SU-DHL-6 (cell line): ENCODE results near the gene SLC9C1.

Source experiments
- H2AFZ ChIP-seq: fragments of 200-600 bp; sonication (generic); 2 replicates; pipeline ENCODE4 v1.6.1; 2014; ENCODE audit warnings: low read depth, mild to moderate bottlenecking, moderate library complexity, mixed read lengths, antibody characterized with exemption, low read length; ENCODE audit not compliant: severe bottlenecking
- H3F3A ChIP-seq: fragments of 200-600 bp; shearing (Covaris generic); 2 replicates; pipeline ENCODE4 v1.6.0; 2016; ENCODE audit warnings: antibody characterized with exemption, mild to moderate bottlenecking; ENCODE audit not compliant: insufficient read depth
- H3K27ac ChIP-seq: fragments of 200-600 bp; sonication (generic); 2 replicates; pipeline ENCODE4 v1.5.1; 2016; ENCODE audit warnings: low read depth, mild to moderate bottlenecking, low read length, moderate library complexity, mixed read lengths
- H3K27me3 ChIP-seq: fragments of 200-600 bp; sonication (generic), shearing (Covaris generic); 2 replicates; pipeline ENCODE4 v1.6.0; 2014; ENCODE audit warnings: mild to moderate bottlenecking, low read length
- H3K36me3 ChIP-seq: fragments of 200-600 bp; sonication (generic); 2 replicates; pipeline ENCODE4 v1.6.1; 2014; ENCODE audit warnings: mild to moderate bottlenecking, low read length, mixed read lengths
- H3K4me2 ChIP-seq: fragments of 300-600, 200-600 bp; shearing (Covaris generic), sonication (generic); 2 replicates; pipeline ENCODE4 v1.6.0; 2014; ENCODE audit warnings: low read length, low read depth, mild to moderate bottlenecking; ENCODE audit not compliant: poor library complexity, severe bottlenecking
- H3K4me3 ChIP-seq: fragments of 200-600 bp; sonication (generic); 2 replicates; pipeline ENCODE4 v1.5.1; 2014; ENCODE audit warnings: antibody characterized with exemption, low read length, mild to moderate bottlenecking, mixed read lengths; ENCODE audit not compliant: insufficient read depth, poor library complexity, severe bottlenecking
- H3K79me2 ChIP-seq: fragments of 200-600 bp; sonication (generic); 2 replicates; pipeline ENCODE4 v1.6.1; 2014; ENCODE audit warnings: mild to moderate bottlenecking, low read length, moderate library complexity; ENCODE audit not compliant: insufficient read depth
- H3K9ac ChIP-seq: fragments of 200-600 bp; sonication (generic); 2 replicates; pipeline ENCODE4 v1.7.0; 2014; ENCODE audit warnings: mild to moderate bottlenecking, low read length
- H3K9me2 ChIP-seq: fragments of 200-600 bp; sonication (generic); replicated peaks from 2 replicates; pipeline ENCODE4 v1.6.1; 2014; ENCODE audit warnings: low read length; ENCODE audit not compliant: insufficient read depth
- H3K9me3 ChIP-seq: fragments of 200-600 bp; sonication (generic); 2 replicates; pipeline ENCODE4 v1.6.1; 2014; ENCODE audit warnings: low read length, mixed read lengths; ENCODE audit not compliant: insufficient read depth
- H4K20me1 ChIP-seq: fragments of 200-600 bp; sonication (generic); 2 replicates; pipeline ENCODE4 v1.6.1; 2014; ENCODE audit warnings: low read depth, mild to moderate bottlenecking, antibody characterized with exemption, low read length, moderate library complexity, mixed read lengths
- EZH2phosphoT487 ChIP-seq: fragments of 200-600 bp; sonication (generic), shearing (Covaris generic); conservative IDR thresholded peaks from 2 replicates; pipeline ENCODE4 v1.6.1; 2018; ENCODE audit warnings: mild to moderate bottlenecking, antibody characterized with exemption, low read length, moderate library complexity, mixed read lengths
- TF ChIP-seq, protein P1 (sequence below): fragments of 200-600 bp; sonication (generic); IDR thresholded peaks from one replicate; pipeline ENCODE4 v1.5.1; 2017; ENCODE audit warnings: antibody characterized with exemption, mild to moderate bottlenecking, low read length, moderate library complexity; ENCODE audit not compliant: insufficient read depth, poor library complexity, severe bottlenecking

Gene SLC9C1

DNA sequence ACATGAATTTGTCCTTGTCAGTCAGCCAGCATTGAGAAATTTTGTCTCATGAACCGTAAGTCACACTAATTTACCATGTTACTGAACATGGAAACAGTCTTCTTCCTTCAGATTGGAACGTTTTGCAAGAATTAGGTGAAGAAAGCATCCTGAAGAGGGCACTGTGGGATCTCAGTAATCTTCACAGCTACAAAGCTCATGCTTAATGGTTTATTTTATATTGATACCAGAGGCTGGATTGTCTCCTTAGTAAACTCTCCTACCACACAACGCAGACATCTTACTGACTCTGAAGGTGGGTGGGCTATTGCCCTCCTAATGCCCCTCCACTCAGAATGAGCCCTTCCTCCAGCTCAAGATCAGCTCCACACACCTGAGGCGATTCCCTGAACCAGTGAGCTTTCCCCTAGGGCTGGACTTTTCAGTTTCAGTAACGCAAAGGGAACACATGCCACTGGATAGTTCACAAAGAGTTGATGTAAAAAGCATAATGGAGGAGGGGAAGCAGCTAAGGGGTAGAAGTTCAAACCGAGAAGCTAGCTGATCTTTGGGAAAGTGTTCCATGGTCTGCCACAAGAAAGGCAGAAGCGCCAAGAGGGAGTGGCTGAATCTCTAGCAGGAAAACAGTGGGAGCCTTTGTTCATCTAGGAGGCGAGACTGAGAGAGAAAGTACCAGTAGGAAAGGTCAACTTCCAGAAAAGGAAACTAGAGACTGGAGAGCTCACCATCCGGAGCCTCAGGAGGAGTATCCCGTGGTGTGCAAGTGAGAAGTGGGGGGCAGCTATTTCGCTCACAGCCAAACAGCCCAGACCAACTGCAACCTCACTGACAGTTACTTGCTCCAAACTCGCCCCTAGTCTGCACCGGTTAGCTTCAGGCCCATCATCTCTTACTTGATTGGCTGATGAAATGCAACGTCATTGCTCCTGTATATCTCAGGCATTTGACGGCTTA is at the start of gene SLC9C1:
Gene SLC9C1 (minus strand): TSS at position 849 of the 954 bp plus-strand sequence. CDS start 7,425 bp downstream, outside the sequence.
- Histone ChIP-seq H3K4me3 (peak within 1 kb of the TSS; percentile 18), H3K36me3 (no peaks in the 10 kb centered on the region), H2AFZ (peak within 1 kb of the TSS; percentile 88), H3K4me2 (peak within 1 kb of the TSS; percentile 49), H3K27ac (peak within 1 kb of the TSS; percentile 41), H3K79me2 (no peaks in the 10 kb centered on the region), H3K9me2 (no peaks in the 10 kb centered on the region), H3K9ac (peak within 1 kb of the TSS; percentile 39), H4K20me1 (no peaks in the 10 kb centered on the region), H3K27me3 (no peaks in the 10 kb centered on the region), H3K9me3 (no peaks in the 10 kb centered on the region), H3F3A (peaks cover 12% of the 10 kb centered on the region)
- TF ChIP-seq, protein P1, sequence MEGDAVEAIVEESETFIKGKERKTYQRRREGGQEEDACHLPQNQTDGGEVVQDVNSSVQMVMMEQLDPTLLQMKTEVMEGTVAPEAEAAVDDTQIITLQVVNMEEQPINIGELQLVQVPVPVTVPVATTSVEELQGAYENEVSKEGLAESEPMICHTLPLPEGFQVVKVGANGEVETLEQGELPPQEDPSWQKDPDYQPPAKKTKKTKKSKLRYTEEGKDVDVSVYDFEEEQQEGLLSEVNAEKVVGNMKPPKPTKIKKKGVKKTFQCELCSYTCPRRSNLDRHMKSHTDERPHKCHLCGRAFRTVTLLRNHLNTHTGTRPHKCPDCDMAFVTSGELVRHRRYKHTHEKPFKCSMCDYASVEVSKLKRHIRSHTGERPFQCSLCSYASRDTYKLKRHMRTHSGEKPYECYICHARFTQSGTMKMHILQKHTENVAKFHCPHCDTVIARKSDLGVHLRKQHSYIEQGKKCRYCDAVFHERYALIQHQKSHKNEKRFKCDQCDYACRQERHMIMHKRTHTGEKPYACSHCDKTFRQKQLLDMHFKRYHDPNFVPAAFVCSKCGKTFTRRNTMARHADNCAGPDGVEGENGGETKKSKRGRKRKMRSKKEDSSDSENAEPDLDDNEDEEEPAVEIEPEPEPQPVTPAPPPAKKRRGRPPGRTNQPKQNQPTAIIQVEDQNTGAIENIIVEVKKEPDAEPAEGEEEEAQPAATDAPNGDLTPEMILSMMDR, result peak; percentile 56
- no peak for TF ChIP-seq EZH2phosphoT487

DNA sequence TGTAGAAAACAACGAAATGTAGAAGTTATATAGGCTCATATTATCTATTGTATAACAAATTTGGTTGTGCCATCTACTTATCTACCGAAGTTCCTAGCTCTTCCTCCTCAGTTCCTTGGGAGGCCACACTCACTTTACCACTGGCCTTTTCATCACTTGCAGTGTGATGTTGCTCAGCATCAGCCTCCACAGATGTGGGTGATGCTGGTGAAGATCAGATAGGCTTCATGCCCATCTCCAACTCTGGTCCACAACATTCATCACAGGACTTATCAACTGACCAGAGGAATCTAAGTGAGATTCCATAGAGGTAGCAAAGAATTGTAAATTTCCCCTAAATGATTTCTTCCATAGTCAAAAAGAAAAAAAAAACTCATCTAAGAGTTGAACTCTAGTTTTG is 47.4 kb upstream of the SLC9C1 start:
- H3K27me3 ChIP-seq, result no peaks in the 10 kb centered on the region

DNA sequence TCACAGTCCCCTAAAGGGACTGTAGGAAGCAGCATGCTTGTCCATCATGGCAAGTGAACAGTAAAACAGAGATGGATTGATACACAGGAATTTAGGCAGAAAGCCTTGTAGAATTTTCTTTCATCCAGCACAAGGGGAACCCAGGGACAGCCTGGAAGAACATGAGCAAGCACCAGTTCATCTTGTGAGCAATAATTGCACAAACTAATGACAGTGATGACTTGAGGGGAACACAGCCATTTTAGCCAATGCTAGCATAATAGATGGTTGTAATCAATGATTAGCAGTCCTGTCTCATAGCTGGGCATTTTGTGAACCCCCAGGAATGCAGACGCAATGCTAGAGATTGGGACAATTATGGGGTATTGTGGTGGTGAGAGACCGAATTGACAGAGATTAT is 45.6 kb upstream of the SLC9C1 start:
- Histone ChIP-seq H3K9me3 (no peaks in the 10 kb centered on the region), H3K4me3 (no peak overlapping the region), H2AFZ (no peak overlapping the region), H3K79me2 (no peaks in the 10 kb centered on the region), H3K27ac (no peak overlapping the region), H3K9me2 (no peaks in the 10 kb centered on the region), H4K20me1 (no peaks in the 10 kb centered on the region), H3K9ac (no peak overlapping the region), H3K27me3 (no peaks in the 10 kb centered on the region), H3K36me3 (no peaks in the 10 kb centered on the region), H3F3A (no peaks in the 10 kb centered on the region), H3K4me2 (no peak overlapping the region)
- TF ChIP-seq EZH2phosphoT487, result no peak
- TF ChIP-seq, protein P1, result no peak

More for the DNA sequence above, 47.4 kb upstream of the SLC9C1 start:
- Histone ChIP-seq H3K27ac (no peak overlapping the region), H2AFZ (no peak overlapping the region), H3K9me2 (no peaks in the 10 kb centered on the region), H3K4me3 (no peak overlapping the region), H3K4me2 (no peak overlapping the region), H3F3A (no peaks in the 10 kb centered on the region), H3K79me2 (no peaks in the 10 kb centered on the region), H3K36me3 (no peaks in the 10 kb centered on the region), H4K20me1 (no peaks in the 10 kb centered on the region), H3K9ac (no peak overlapping the region), H3K9me3 (no peaks in the 10 kb centered on the region)
- TF ChIP-seq, protein P1, result no peak
- TF ChIP-seq EZH2phosphoT487, result no peak
